HCT116 (cell line): Measurements from ENCODE around the gene HLCS. TPM values are rescaled to one million over a fixed set of nuclear protein-coding genes. Genes with fewer than 3 reads are reported as not detected.

Experiments used
- ATAC-seq: fragments of 200-7000 bp; cut with Tn5 transposase; 2 replicates; pipeline ENCODE4 v1.9.1; 2020; ENCODE audit warnings: mild to moderate bottlenecking, moderate library complexity
- BruUV-seq: library from RNA; stranded (reverse); fragments of 400-500 nt; replicated peaks from 2 replicates; lab custom pipeline; 2021; lab: Mats Ljungman, UMichigan
- CTCF ChIA-PET: fragments of 300-600 bp; sonication (Branson Sonifier 250); formaldehyde crosslinking; loops from one replicate; lab custom pipeline; 2021; ENCODE audit warnings: antibody characterized with exemption; lab: Charles Lee
- POLR2A ChIA-PET: fragments of 300-600, 350-600 bp; sonication (Branson Sonifier 250); formaldehyde crosslinking; loops from one replicate; lab custom pipeline; 2021; ENCODE audit warnings: antibody characterized with exemption; lab: Charles Lee
- RAD21 ChIA-PET, 2 experiments: fragments of 300-600 bp; sonication (Branson Sonifier 250); formaldehyde crosslinking; loops; one replicate each; lab custom pipeline; 2023; ENCODE audit warnings: low total read pairs in 2 of 2; ENCODE audit not compliant: uncharacterized antibody in 2 of 2, unreplicated experiment in 2 of 2, low non-redundant PET in 1 of 2; lab: Charles Lee
- DNase-seq: peaks from one replicate; pipeline ENCODE4 v3.0.0-alpha.2; 2010; ENCODE audit warnings: low read depth, low spot score
- H2AFZ ChIP-seq: fragments of 200-600 bp; shearing (Covaris generic), sonication (generic); 2 replicates; pipeline ENCODE4 v1.6.1; 2017; ENCODE audit warnings: low read depth, mixed run types, mixed read lengths, antibody characterized with exemption, low read length; ENCODE audit not compliant: poor library complexity, severe bottlenecking
- H3K27ac ChIP-seq: 2 replicates; pipeline ENCODE4 v1.5.1; 2012; ENCODE audit warnings: low read depth, low read length
- H3K27me3 ChIP-seq: fragments of 200-600 bp; sonication (generic); 2 replicates; pipeline ENCODE4 v1.6.1; 2016; ENCODE audit warnings: mixed run types, low read length, mixed read lengths; ENCODE audit not compliant: insufficient read depth
- H3K36me3 ChIP-seq, 2 experiments: fragments of 200-500 bp in 1 of 2; fragments of 200-600 bp in 1 of 2; sonication (Bioruptor generic) in 1 of 2; sonication (generic) in 1 of 2; 2 replicates each; pipeline versions ENCODE4 v1.5.1 to v1.6.1; 2014 to 2016; ENCODE audit warnings: low read length in 2 of 2, inconsistent platforms in 1 of 2, mixed read lengths in 1 of 2, mixed run types in 1 of 2; ENCODE audit not compliant: insufficient read depth in 2 of 2, control insufficient read depth in 1 of 2
- H3K4me1 ChIP-seq, 2 experiments: fragments of 200-600 bp in 1 of 2; sonication (generic) in 1 of 2; 2 replicates each; pipeline versions ENCODE4 v1.5.1 to v1.6.1; 2012 to 2017; ENCODE audit warnings: low read length in 2 of 2, inconsistent platforms in 1 of 2, mild to moderate bottlenecking in 1 of 2, mixed read lengths in 1 of 2, mixed run types in 1 of 2, moderate library complexity in 1 of 2; ENCODE audit not compliant: insufficient read depth in 2 of 2, control insufficient read depth in 1 of 2
- H3K4me2 ChIP-seq: fragments of 200-600 bp; sonication (generic); 2 replicates; pipeline ENCODE4 v1.6.1; 2017; ENCODE audit warnings: mixed run types, low read length, mixed read lengths
- H3K4me3 ChIP-seq, 2 experiments: fragments of 200-600 bp in 1 of 2; sonication (generic) in 1 of 2; replicated peaks in 1 of 2; 2 replicates each; pipeline ENCODE4 v1.5.1; 2011 to 2016; ENCODE audit warnings: low read length in 2 of 2, control low read depth in 1 of 2, low read depth in 1 of 2, mild to moderate bottlenecking in 1 of 2, mixed read lengths in 1 of 2, mixed run types in 1 of 2
- H3K79me2 ChIP-seq: fragments of 200-600 bp; sonication (generic); 2 replicates; pipeline ENCODE4 v1.6.1; 2017; ENCODE audit warnings: mild to moderate bottlenecking, mixed run types, low read length, moderate library complexity, mixed read lengths; ENCODE audit not compliant: insufficient read depth
- H3K9ac ChIP-seq: fragments of 200-600 bp; sonication (generic); 2 replicates; pipeline ENCODE4 v1.6.1; 2016; ENCODE audit warnings: low read length, mixed read lengths
- H3K9me2 ChIP-seq: fragments of 200-600 bp; sonication (generic), shearing (Covaris generic); 2 replicates; pipeline ENCODE4 v1.6.1; 2017; ENCODE audit warnings: mixed run types, mild to moderate bottlenecking, moderate library complexity; ENCODE audit not compliant: insufficient read depth
- H3K9me3 ChIP-seq, 2 experiments: fragments of 200-500 bp in 1 of 2; fragments of 200-600 bp in 1 of 2; sonication (Bioruptor generic) in 1 of 2; sonication (generic) in 1 of 2; 2 replicates each; pipeline ENCODE4 v1.6.1; 2014 to 2017; ENCODE audit warnings: low read length in 2 of 2, mixed read lengths in 2 of 2, inconsistent platforms in 1 of 2, low read depth in 1 of 2, mild to moderate bottlenecking in 1 of 2, mixed run types in 1 of 2, moderate library complexity in 1 of 2; ENCODE audit not compliant: control insufficient read depth in 1 of 2, insufficient read depth in 1 of 2
- H4K20me1 ChIP-seq: fragments of 200-600 bp; sonication (generic), shearing (Covaris generic); 2 replicates; pipeline ENCODE4 v1.6.1; 2017; ENCODE audit warnings: mixed run types, mild to moderate bottlenecking, moderate library complexity; ENCODE audit not compliant: insufficient read depth
- ATF3 ChIP-seq: IDR thresholded peaks from 2 replicates; pipeline ENCODE4 v1.6.1; 2012
- CTCF ChIP-seq, 3 experiments: fragments of 200-600 bp in 1 of 3; sonication (generic) in 1 of 3; IDR thresholded peaks in 2 of 3; conservative IDR thresholded peaks in 1 of 3; 2 replicates each; pipeline ENCODE4 v1.5.1; 2012 to 2017; ENCODE audit warnings: low read depth in 2 of 3, low read length in 2 of 3, antibody characterized with exemption in 1 of 3, borderline replicate concordance in 1 of 3, control low read depth in 1 of 3, mild to moderate bottlenecking in 1 of 3, mixed read lengths in 1 of 3, mixed run types in 1 of 3, moderate library complexity in 1 of 3; ENCODE audit not compliant: insufficient read depth in 1 of 3
- EGR1 ChIP-seq: IDR thresholded peaks from 2 replicates; pipeline ENCODE4 v1.6.1; 2012; ENCODE audit warnings: low read depth
- ELF1 ChIP-seq: IDR thresholded peaks from 2 replicates; pipeline ENCODE4 v1.6.1; 2012; ENCODE audit warnings: low read depth, borderline replicate concordance
- EZH2 ChIP-seq: fragments of 200-600 bp; sonication (generic); IDR thresholded peaks from 2 replicates; pipeline ENCODE4 v1.6.1; 2017; ENCODE audit warnings: antibody characterized with exemption, mixed run types
- EZH2phosphoT487 ChIP-seq: fragments of 200-600 bp; IDR thresholded peaks from 2 replicates; pipeline ENCODE4 v1.6.1; 2018; ENCODE audit warnings: antibody characterized with exemption, borderline replicate concordance
- FOSL1 ChIP-seq: IDR thresholded peaks from 2 replicates; pipeline ENCODE4 v1.6.1; 2012; ENCODE audit warnings: low read depth
- MAX ChIP-seq: IDR thresholded peaks from 2 replicates; pipeline ENCODE4 v1.6.1; 2012
- POLR2A ChIP-seq: IDR thresholded peaks from 2 replicates; pipeline ENCODE4 v1.7.0; 2011; ENCODE audit warnings: borderline replicate concordance; ENCODE audit not compliant: insufficient read depth, insufficient read length; ENCODE audit errors: extremely low read depth
- POLR2AphosphoS5 ChIP-seq: IDR thresholded peaks from 2 replicates; pipeline ENCODE4 v1.6.1; 2011; ENCODE audit warnings: mild to moderate bottlenecking, low read depth, low read length, moderate library complexity
- SIN3A ChIP-seq: IDR thresholded peaks from 2 replicates; pipeline ENCODE4 v1.6.1; 2012; ENCODE audit warnings: low read depth
- SRF ChIP-seq: IDR thresholded peaks from 2 replicates; pipeline ENCODE4 v1.6.1; 2012; ENCODE audit warnings: low read depth
- YY1 ChIP-seq: IDR thresholded peaks from 2 replicates; pipeline ENCODE4 v1.6.1; 2011; ENCODE audit warnings: low read length, low read depth, moderate library complexity, mild to moderate bottlenecking; ENCODE audit not compliant: insufficient replicate concordance; ENCODE audit errors: extremely low read depth
- intact Hi-C: fragments of 100-400 bp; cut with micrococcal nuclease; formaldehyde crosslinking; loops from 2 replicates; pipeline ENCODE4 v1.10.0; 2022
- total RNA-seq: library from RNA; stranded (reverse); gene quantifications from one replicate; pipeline ENCODE4 v1.2.1, GENCODE V29; 2021; ENCODE audit not compliant: unreplicated experiment

Gene HLCS
- total RNA-seq, 1 experiment from 2014 or later, result 18.5 TPM

- Histone ChIP-seq H3K4me1 (no peaks in the 10 kb centered on the region), H3K27me3 (no peaks in the 10 kb centered on the region), H3K9me2 (no peaks in the 10 kb centered on the region), H3K36me3 (peaks cover 4 to 7% of the 10 kb centered on the region in 2 experiments; a peak in 1 of 4 replicates), H3K27ac (no peak overlapping the region), H2AFZ (no peak overlapping the region), H4K20me1 (no peaks in the 10 kb centered on the region), H3K4me2 (no peak overlapping the region), H3K9ac (no peak overlapping the region), H3K4me3 (no peak overlapping the region), H3K9me3 (no peaks in the 10 kb centered on the region), H3K79me2 (no peaks in the 10 kb centered on the region)
- ChIA-PET CTCF (no interaction called here), POLR2A (no interaction called here), RAD21 (no interaction called here)
- no peak for TF ChIP-seq ATF3
- no peak for TF ChIP-seq ELF1
- TF ChIP-seq POLR2A, result no peak
- TF ChIP-seq FOSL1, result no peak
- no peak for TF ChIP-seq EZH2phosphoT487
- TF ChIP-seq SRF, result no peak
- TF ChIP-seq POLR2AphosphoS5, result no peak
- TF ChIP-seq SIN3A, result no peak
- TF ChIP-seq YY1, result no peak
- DNase-seq (no peak), ATAC-seq (no peak)
- intact Hi-C loops, result no loop called here
- no TSS peak for BruUV-seq
Observed at GRCh38 chr21:36747815-36748383, 218.6 kb downstream of the HLCS start.

GRCh38 chr21:36747041-36747814 lies 219.2 kb downstream of the HLCS start:
- Histone ChIP-seq H3K4me3 (no peak overlapping the region), H3K36me3 (peaks cover 4 to 7% of the 10 kb centered on the region in 2 experiments; a peak in 2 of 4 replicates), H3K4me1 (no peaks in the 10 kb centered on the region), H3K27ac (no peak overlapping the region), H3K79me2 (no peaks in the 10 kb centered on the region), H3K9me2 (no peaks in the 10 kb centered on the region), H3K9me3 (no peaks in the 10 kb centered on the region), H3K9ac (no peak overlapping the region), H3K27me3 (no peaks in the 10 kb centered on the region), H2AFZ (no peak overlapping the region), H4K20me1 (no peaks in the 10 kb centered on the region), H3K4me2 (no peak overlapping the region)
- RAD21 ChIA-PET, result no interaction called here
- POLR2A ChIA-PET, result no interaction called here
- ATAC-seq, result no peak
- CTCF ChIA-PET, result no interaction called here
- no peak for DNase-seq
- BruUV-seq, result no TSS peak
- intact Hi-C loops, result no loop called here
- TF ChIP-seq FOSL1, result no peak
- no peak for TF ChIP-seq EZH2
- no peak for TF ChIP-seq EZH2phosphoT487
- no peak for TF ChIP-seq EGR1
- no peak for TF ChIP-seq CTCF (IDR thresholded peaks at IDR 0.05 in 2 of 3, conservative IDR thresholded peaks at IDR 0.05 in 1 of 3; ENCODE audit: borderline replicate concordance in 1 of 3, insufficient read depth in 1 of 3, low read depth in 2 of 3, low read length in 2 of 3)
- TF ChIP-seq MAX, result no peak
- TF ChIP-seq ELF1, result no peak
